Activated naive CD8-positive, alpha-beta T cell treated with anti-CD3 and anti-CD28 coated beads, Interleukin-2, amount 10 ng/mL, durations not matched to agents 7 days and 5 days (primary cell): ENCODE results near the gene TPRG1. TPM values are rescaled to one million over a fixed set of nuclear protein-coding genes. Genes with fewer than 3 reads are reported as not detected.
A peak's percentile ranks its signal among the peaks of the same experiment; 100 is the strongest.

Source experiments
- ATAC-seq: fragments of 150-1000 bp; cut with Tn5 transposase; one replicate; pipeline ENCODE4 v1.10.0; 2021; ENCODE audit warnings: low read depth, moderate library complexity
- POLR2A ChIA-PET: fragments of 350-600 bp; sonication (Branson Sonifier 250); formaldehyde crosslinking; loops from one replicate; lab custom pipeline; 2021; ENCODE audit warnings: antibody characterized with exemption; lab: Charles Lee
- DNase-seq: peaks from one replicate; pipeline ENCODE4 v3.0.0; 2021
- H3K27ac Mint-ChIP-seq: one replicate; pipeline ENCODE4 v1.8.0; 2022; ENCODE audit warnings: mild to moderate bottlenecking, mixed read lengths
- H3K27me3 Mint-ChIP-seq: one replicate; pipeline ENCODE4 v1.8.0; 2022; ENCODE audit warnings: mild to moderate bottlenecking, moderate library complexity, mixed read lengths
- H3K36me3 Mint-ChIP-seq: one replicate; pipeline ENCODE4 v1.8.0; 2021; ENCODE audit warnings: mild to moderate bottlenecking, mixed read lengths
- H3K4me1 Mint-ChIP-seq: one replicate; pipeline ENCODE4 v1.8.0; 2021; ENCODE audit warnings: mixed read lengths
- H3K4me3 Mint-ChIP-seq: one replicate; pipeline ENCODE4 v1.8.0; 2022; ENCODE audit warnings: mild to moderate bottlenecking, moderate library complexity, mixed read lengths
- H3K9me3 Mint-ChIP-seq: one replicate; pipeline ENCODE4 v1.8.0; 2021; ENCODE audit warnings: mixed read lengths
- total RNA-seq, 2 experiments: library from RNA; stranded (reverse); gene quantifications; one replicate each; pipeline ENCODE4 v1.2.3, GENCODE V29; 2021

Gene TPRG1
- total RNA-seq, 2 experiments from 2014 or later = 42.4 to 50.9 TPM

- POLR2A ChIA-PET = no interaction called here
- Mint-ChIP-seq H3K27ac (no peak overlapping the region), H3K36me3 (peaks cover 2% of the 10 kb centered on the region), H3K9me3 (peaks cover 3% of the 10 kb centered on the region), H3K4me1 (peaks cover 13% of the 10 kb centered on the region), H3K4me3 (no peak overlapping the region), H3K27me3 (no peaks in the 10 kb centered on the region)
- ATAC-seq (no peak), DNase-seq (no peak)
These were observed 110.4 kb downstream of the TPRG1 start for GRCh38 chr3:189282189-189282588.

GRCh38 chr3:189282741-189283140 lies 111.0 kb downstream of the TPRG1 start:
- Mint-ChIP-seq H3K27me3 (no peaks in the 10 kb centered on the region), H3K4me3 (no peak overlapping the region), H3K4me1 (peaks cover 13% of the 10 kb centered on the region), H3K27ac (no peak overlapping the region), H3K36me3 (peaks cover 2% of the 10 kb centered on the region), H3K9me3 (peaks cover 3% of the 10 kb centered on the region)
- no peak for ATAC-seq
- DNase-seq = no peak
- POLR2A ChIA-PET = no interaction called here

- Mint-ChIP-seq H3K36me3 (no peaks in the 10 kb centered on the region), H3K27ac (no peak overlapping the region), H3K9me3 (peaks cover 3% of the 10 kb centered on the region), H3K4me1 (peaks cover 14% of the 10 kb centered on the region), H3K27me3 (no peaks in the 10 kb centered on the region), H3K4me3 (no peak overlapping the region)
- ATAC-seq (peak; percentile 60), DNase-seq (no peak)
- POLR2A ChIA-PET = interaction anchor here (0.7 to 1.5 kb wide), 2 partner anchors 9 to 38 kb away, joined by 3 to 4 read pairs; no protein-coding TSS in a partner anchor
These were observed 114.4 kb downstream of the TPRG1 start for GRCh38 chr3:189286188-189286587.

GRCh38 chr3:189286916-189287315 lies 115.1 kb downstream of the TPRG1 start:
- H3K27me3 Mint-ChIP-seq = no peaks in the 10 kb centered on the region
- ATAC-seq (no peak), DNase-seq (no peak)
- POLR2A ChIA-PET = interaction anchor here (1.5 kb wide), 1 partner anchor 10 kb away, joined by 4 read pairs; no protein-coding TSS in a partner anchor
- peaks cover 14% of the 10 kb centered on the region for H3K4me1 Mint-ChIP-seq
- H3K36me3 Mint-ChIP-seq = no peaks in the 10 kb centered on the region
- H3K9me3 Mint-ChIP-seq = peaks cover 3% of the 10 kb centered on the region
- no peak overlapping the region for H3K4me3 Mint-ChIP-seq
- no peak overlapping the region for H3K27ac Mint-ChIP-seq

- peaks cover 14% of the 10 kb centered on the region for H3K4me1 Mint-ChIP-seq
- H3K27me3 Mint-ChIP-seq = no peaks in the 10 kb centered on the region
- peaks cover 3% of the 10 kb centered on the region for H3K9me3 Mint-ChIP-seq
- no peak overlapping the region for H3K4me3 Mint-ChIP-seq
- DNase-seq (no peak), ATAC-seq (no peak)
- H3K36me3 Mint-ChIP-seq = no peaks in the 10 kb centered on the region
- POLR2A ChIA-PET = no interaction called here
- no peak overlapping the region for H3K27ac Mint-ChIP-seq
These were observed 116.8 kb downstream of the TPRG1 start for GRCh38 chr3:189288348-189289235.

- no peak for ATAC-seq
- Mint-ChIP-seq H3K9me3 (peaks cover 3% of the 10 kb centered on the region), H3K36me3 (no peaks in the 10 kb centered on the region), H3K27me3 (no peaks in the 10 kb centered on the region), H3K4me3 (no peak overlapping the region), H3K27ac (no peak overlapping the region), H3K4me1 (peaks cover 14% of the 10 kb centered on the region)
- no peak for DNase-seq
- POLR2A ChIA-PET = no interaction called here
These were observed 117.5 kb downstream of the TPRG1 start for GRCh38 chr3:189289251-189289650.

- POLR2A ChIA-PET = no interaction called here
- no peaks in the 10 kb centered on the region for H3K27me3 Mint-ChIP-seq
- H3K4me3 Mint-ChIP-seq = no peak overlapping the region
- no peak for ATAC-seq
- peaks cover 3% of the 10 kb centered on the region for H3K9me3 Mint-ChIP-seq
- no peak for DNase-seq
- H3K4me1 Mint-ChIP-seq = peaks cover 1% of the 10 kb centered on the region
- H3K27ac Mint-ChIP-seq = no peak overlapping the region
- H3K36me3 Mint-ChIP-seq = no peaks in the 10 kb centered on the region
These were observed 121.1 kb downstream of the TPRG1 start for GRCh38 chr3:189292667-189293484.

- Mint-ChIP-seq H3K9me3 (peaks cover 3% of the 10 kb centered on the region), H3K27me3 (no peaks in the 10 kb centered on the region), H3K36me3 (peaks cover under 1% of the 10 kb centered on the region), H3K4me1 (peaks cover 7% of the 10 kb centered on the region), H3K4me3 (no peak overlapping the region), H3K27ac (no peak overlapping the region)
- ATAC-seq = no peak
- POLR2A ChIA-PET = no interaction called here
- DNase-seq = no peak
These were observed 122.9 kb downstream of the TPRG1 start for GRCh38 chr3:189294649-189295048.

- no peak for ATAC-seq
- Mint-ChIP-seq H3K36me3 (peaks cover 3% of the 10 kb centered on the region), H3K9me3 (peaks cover 3% of the 10 kb centered on the region), H3K27ac (no peak overlapping the region), H3K4me1 (peaks cover 9% of the 10 kb centered on the region), H3K27me3 (no peaks in the 10 kb centered on the region), H3K4me3 (no peak overlapping the region)
- POLR2A ChIA-PET = no interaction called here
- no peak for DNase-seq
These were observed 123.3 kb downstream of the TPRG1 start for GRCh38 chr3:189295089-189295488.

- Mint-ChIP-seq H3K4me3 (no peak overlapping the region), H3K27ac (no peak overlapping the region), H3K36me3 (peaks cover 5% of the 10 kb centered on the region), H3K9me3 (peaks cover 2% of the 10 kb centered on the region), H3K4me1 (peaks cover 10% of the 10 kb centered on the region), H3K27me3 (no peaks in the 10 kb centered on the region)
- DNase-seq = no peak
- ATAC-seq = no peak
- POLR2A ChIA-PET = no interaction called here
These were observed 126.2 kb downstream of the TPRG1 start for GRCh38 chr3:189297932-189298331.

GRCh38 chr3:189298469-189299375 lies 127.0 kb downstream of the TPRG1 start:
- Mint-ChIP-seq H3K4me3 (no peak overlapping the region), H3K36me3 (peaks cover 5% of the 10 kb centered on the region), H3K27me3 (no peaks in the 10 kb centered on the region), H3K4me1 (peaks cover 10% of the 10 kb centered on the region), H3K27ac (no peak overlapping the region), H3K9me3 (peaks cover 2% of the 10 kb centered on the region)
- DNase-seq = no peak
- no peak for ATAC-seq
- POLR2A ChIA-PET = no interaction called here

- Mint-ChIP-seq H3K27ac (no peak overlapping the region), H3K36me3 (peaks cover 5% of the 10 kb centered on the region), H3K9me3 (peaks cover 2% of the 10 kb centered on the region), H3K27me3 (no peaks in the 10 kb centered on the region), H3K4me1 (peaks cover 14% of the 10 kb centered on the region), H3K4me3 (no peak overlapping the region)
- ATAC-seq = no peak
- POLR2A ChIA-PET = no interaction called here
- no peak for DNase-seq
These were observed 128.6 kb downstream of the TPRG1 start for GRCh38 chr3:189300345-189300744.

- no peak for DNase-seq
- Mint-ChIP-seq H3K36me3 (peaks cover 5% of the 10 kb centered on the region), H3K27ac (no peak overlapping the region), H3K27me3 (no peaks in the 10 kb centered on the region), H3K9me3 (peaks cover 2% of the 10 kb centered on the region), H3K4me1 (peaks cover 14% of the 10 kb centered on the region), H3K4me3 (no peak overlapping the region)
- ATAC-seq = no peak
- POLR2A ChIA-PET = no interaction called here
These were observed 129.7 kb downstream of the TPRG1 start for GRCh38 chr3:189301479-189301878.
